ENCODE measurements around the gene ENPEP.
"Not testable (repeated sequence)": the region's sequence is repeated elsewhere in the genome, so short reads cannot be mapped to it uniquely, and the experiment has no call there.

ENPEP gene

DNA sequence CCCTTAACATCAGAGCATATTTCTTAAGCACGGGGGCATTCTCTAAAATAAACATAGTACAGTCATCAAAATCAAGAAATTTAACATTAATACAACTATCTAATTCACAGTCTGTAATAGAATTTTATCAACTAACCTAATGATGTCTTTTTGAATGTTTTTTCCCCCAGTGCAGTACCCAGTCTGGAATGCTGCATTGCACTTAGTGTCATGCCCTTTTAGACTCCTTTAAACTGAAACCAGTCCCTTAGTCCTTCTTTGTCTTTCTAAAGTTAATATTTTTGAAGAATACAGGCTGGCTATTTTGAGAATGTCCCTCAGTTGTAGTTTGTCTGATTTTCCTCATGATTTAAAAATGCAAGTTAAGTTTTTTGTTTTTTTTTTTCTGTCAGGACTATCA is 9.5 kb downstream of the ENPEP start:
- H3K4me3 ChIP-seq (ENCODE audit: control insufficient read depth, low read depth, low read length): no peak overlapping the region
- DNase-seq (ENCODE audit: low read depth): no peak
- TF ChIP-seq CTCF (IDR thresholded peaks at IDR 0.05; ENCODE audit: control insufficient read depth, insufficient read depth, low read depth, low read length, missing control alignments): no peak

GRCh38 chr4:110486256-110486655 is 10.3 kb downstream of the ENPEP start:
- TF ChIP-seq CTCF (IDR thresholded peaks at IDR 0.05; ENCODE audit: control insufficient read depth, insufficient read depth, low read depth, low read length, missing control alignments): no peak
- no peak for DNase-seq (ENCODE audit: low read depth)
- no peak overlapping the region for H3K4me3 ChIP-seq (ENCODE audit: control insufficient read depth, low read depth, low read length)

- H3K4me3 ChIP-seq (ENCODE audit: control insufficient read depth, low read depth, low read length); DNase-seq (ENCODE audit: low read depth): not testable (repeated sequence)
These were observed 10.9 kb downstream of the ENPEP start for GRCh38 chr4:110486850-110487249.

- H3K4me3 ChIP-seq (ENCODE audit: control insufficient read depth, low read depth, low read length): no peak overlapping the region
- DNase-seq (ENCODE audit: low read depth): no peak
- TF ChIP-seq CTCF (IDR thresholded peaks at IDR 0.05; ENCODE audit: control insufficient read depth, insufficient read depth, low read depth, low read length, missing control alignments): no peak
These were observed 11.9 kb downstream of the ENPEP start for GRCh38 chr4:110487873-110488272.

GRCh38 chr4:110489901-110490508 is 14.1 kb downstream of the ENPEP start:
- no peak for TF ChIP-seq CTCF (IDR thresholded peaks at IDR 0.05; ENCODE audit: control insufficient read depth, insufficient read depth, low read depth, low read length, missing control alignments)
- no peak overlapping the region for H3K4me3 ChIP-seq (ENCODE audit: control insufficient read depth, low read depth, low read length)
- no peak for DNase-seq (ENCODE audit: low read depth)

DNA sequence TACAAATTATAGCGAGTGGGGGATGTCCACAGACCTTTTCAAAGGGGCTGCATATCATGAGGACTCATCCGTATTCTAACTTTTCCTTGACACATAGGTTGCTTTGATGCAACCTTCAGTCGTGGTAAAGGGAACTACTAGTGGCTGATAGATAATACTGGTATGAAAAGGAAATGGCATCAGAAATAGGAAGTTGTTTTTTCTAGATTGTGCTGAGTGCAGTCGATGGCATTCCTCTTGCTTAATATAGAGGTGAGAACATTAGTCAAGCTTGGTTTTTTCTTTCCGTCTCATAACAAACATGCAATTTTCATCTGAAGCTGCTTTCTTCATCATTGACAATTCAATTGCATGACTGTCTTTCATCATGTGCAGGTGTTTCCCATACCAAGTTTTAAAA is 16.6 kb downstream of the ENPEP start:
- H3K4me3 ChIP-seq (ENCODE audit: control insufficient read depth, low read depth, low read length): no peak overlapping the region
- no peak for DNase-seq (ENCODE audit: low read depth)
- TF ChIP-seq CTCF (IDR thresholded peaks at IDR 0.05; ENCODE audit: control insufficient read depth, insufficient read depth, low read depth, low read length, missing control alignments): no peak

DNA sequence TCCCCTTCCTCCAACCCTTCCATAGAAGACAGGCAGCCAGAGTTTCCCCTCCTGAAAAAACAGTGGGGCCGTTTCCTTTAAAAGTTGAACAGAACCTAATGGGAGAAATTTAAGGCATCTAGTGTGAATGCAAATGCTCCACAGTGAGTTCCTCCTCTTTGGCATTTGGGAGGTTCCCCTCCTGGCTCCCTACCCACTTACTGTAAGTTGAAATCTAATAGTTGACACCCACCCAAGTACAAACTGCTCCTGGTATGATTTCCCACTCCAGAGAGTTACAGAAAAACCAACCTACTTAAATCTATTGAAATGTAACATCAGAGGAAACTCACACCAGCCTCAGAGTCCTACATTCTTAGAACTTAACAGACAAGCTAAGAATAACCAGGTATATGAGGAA is 17.6 kb downstream of the ENPEP start:
- H3K4me3 ChIP-seq (ENCODE audit: control insufficient read depth, low read depth, low read length): no peak overlapping the region
- DNase-seq (ENCODE audit: low read depth): no peak
- TF ChIP-seq CTCF (IDR thresholded peaks at IDR 0.05; ENCODE audit: control insufficient read depth, insufficient read depth, low read depth, low read length, missing control alignments): no peak
